ENCODE results near the gene PIK3CD. TPM values are rescaled to one million over a fixed set of nuclear protein-coding genes. Genes with fewer than 3 reads are reported as not detected.

PIK3CD gene
- total and polyA plus RNA-seq, 10 of the 15 experiments (the other 5 are each of a cell fraction or from before 2014, with no cell fraction given), result 7.0 to 101 (median 51.1) TPM

- no peaks in the 10 kb centered on the region for H3K9me3 ChIP-seq (replicated peaks; ENCODE audit: control insufficient read depth, insufficient read depth, low read length)
- WGBS (ENCODE audit: insufficient coverage, insufficient replicate concordance, low lambda C conversion rate, missing lambda C conversion rate), result under 1% methylated on average over 38 of the region's 42 CpGs
- H3K27ac ChIP-seq (ENCODE audit: control insufficient read depth, insufficient read depth), result peak overlapping the region; percentile 82
- ChIA-PET RAD21 (ENCODE audit: unreplicated experiment) (interaction anchor here (0.6 to 4.6 kb wide), 7 partner anchors 28 to 623 kb away, joined by 3 to 37 read pairs (median 4); partner anchors contain the start of gene PIK3CD), POLR2A (interaction anchor here (0.6 to 5.7 kb wide), 8 partner anchors 10 to 1980 kb away, joined by 3 to 67 read pairs (median 4); partner anchors contain the start of gene PIK3CD), SMC1A (ENCODE audit: uncharacterized antibody, unreplicated experiment) (interaction anchor here (1.0 to 4.7 kb wide), 4 partner anchors 19 to 60 kb away, joined by 4 to 56 read pairs (median 24); no protein-coding TSS in a partner anchor), CTCF (interaction anchor here (0.6 to 5.6 kb wide), 6 partner anchors 33 to 540 kb away, joined by 4 to 50 read pairs (median 7); no protein-coding TSS in a partner anchor)
- peak overlapping the region; percentile 96 for H3K4me3 ChIP-seq
- no peak for DNase-seq (ENCODE audit: low read depth, low spot score)
- peaks cover 27% of the 10 kb centered on the region for H3K4me1 ChIP-seq (ENCODE audit: control insufficient read depth, insufficient read depth, low read length)
- peak overlapping the region; percentile 97 for H3K4me2 ChIP-seq (ENCODE audit: control insufficient read depth, insufficient read depth)
- ATAC-seq, result peak; percentile 69
- no peaks in the 10 kb centered on the region for H3K27me3 ChIP-seq (replicated peaks in 1 of 2; ENCODE audit: control insufficient read depth in 2 of 2, insufficient read depth in 2 of 2, low read length in 1 of 2)
- peak overlapping the region; percentile 76 for H3K9ac ChIP-seq (ENCODE audit: control insufficient read depth, insufficient read depth, low read length)
- no peak for FAIRE-seq
- in situ Hi-C loops (cut with MboI) (no loop called here), intact Hi-C loops (cut with micrococcal nuclease; ENCODE audit: unreplicated experiment) (loop anchor here (2.0 kb wide), 1 partner anchor 60 kb away; no protein-coding TSS in a partner anchor)
- BruUV-seq (replicated peaks), result TSS peak; percentile 71
- peak overlapping the region; percentile 54 for H2AFZ ChIP-seq (ENCODE audit: control insufficient read depth, low read depth, low read length)
- peaks cover 9 to 13% of the 10 kb centered on the region in 2 experiments; a peak in 3 of 4 replicates for H3K36me3 ChIP-seq (ENCODE audit: control insufficient read depth in 2 of 2, insufficient read depth in 2 of 2, low read length in 1 of 2)
- H3K79me2 ChIP-seq (ENCODE audit: control insufficient read depth, insufficient read depth, low read length), result peaks cover 89% of the 10 kb centered on the region
- peaks cover 2% of the 10 kb centered on the region; the same call in 1 of the 2 replicates for H4K20me1 ChIP-seq (ENCODE audit: control insufficient read depth, insufficient read depth)
- TF ChIP-seq BHLHE40 (IDR thresholded peaks at IDR 0.05; ENCODE audit: borderline replicate concordance in 1 of 2, low read depth in 2 of 2, low read length in 1 of 2), result peak; percentile 78 to 79; a peak in 3 of 4 replicates
- no peak for TF ChIP-seq ZBTB11 (CRISPR knock-in tag; IDR thresholded peaks at IDR 0.05)
- TF ChIP-seq NKRF (conservative IDR thresholded peaks at IDR 0.05), result no peak
- 0 out of 2 replicates have a peak, but pooled peaks have one; percentile 18 for TF ChIP-seq MTA2 (IDR thresholded peaks at IDR 0.05; ENCODE audit: low read depth)
- TF ChIP-seq BCL3 (IDR thresholded peaks at IDR 0.05; ENCODE audit: borderline replicate concordance, insufficient read depth, low read depth, low read length, poor library complexity, severe bottlenecking), result peak; percentile 29
- no peak for TF ChIP-seq BCLAF1 (IDR thresholded peaks at IDR 0.05)
- peak; percentile 14; the same call in 1 of the 2 replicates for TF ChIP-seq MAX (IDR thresholded peaks at IDR 0.05; ENCODE audit: low read depth, low read length)
- TF ChIP-seq SMARCA5 (IDR thresholded peaks at IDR 0.05), result 0 out of 2 replicates have a peak, but pooled peaks have one; percentile 12
Observed at GRCh38 chr1:9687120-9687873, 35.8 kb downstream of the PIK3CD start.
